Measurements from ENCODE around the gene APOC1.

APOC1 gene

GRCh38 chr19:44889830-44890365 is 24.5 kb upstream of the APOC1 start:
- no CpG with 5 or more reads among the region's 17 CpGs for WGBS (ENCODE audit: insufficient coverage, insufficient read length)
- Histone ChIP-seq H3K9me3 (ENCODE audit: control insufficient read depth, insufficient read depth, low read length) (no peaks in the 10 kb centered on the region), H3K36me3 (ENCODE audit: control insufficient read depth, insufficient read depth, low read length) (peaks cover 30% of the 10 kb centered on the region), H3K27ac (ENCODE audit: low read length) (no peak overlapping the region), H3K4me3 (ENCODE audit: low read length) (peak overlapping the region; percentile 1; the same call in 1 of the 2 replicates), H3K4me1 (ENCODE audit: control insufficient read depth, insufficient read depth, low read length) (no peaks in the 10 kb centered on the region), H3K27me3 (ENCODE audit: control insufficient read depth, insufficient read depth, low read length) (no peaks in the 10 kb centered on the region)
- DNase-seq (ENCODE audit: low read depth, low spot score), result no peak

- no peaks in the 10 kb centered on the region for H3K4me1 ChIP-seq (ENCODE audit: control insufficient read depth, insufficient read depth, low read length)
- no peaks in the 10 kb centered on the region for H3K9me3 ChIP-seq (ENCODE audit: control insufficient read depth, insufficient read depth, low read length)
- WGBS (ENCODE audit: insufficient coverage, insufficient read length), result no CpG with 5 or more reads among the region's 40 CpGs
- peaks cover 33% of the 10 kb centered on the region for H3K36me3 ChIP-seq (ENCODE audit: control insufficient read depth, insufficient read depth, low read length)
- H3K27ac ChIP-seq (ENCODE audit: low read length), result no peak overlapping the region
- DNase-seq (ENCODE audit: low read depth, low spot score), result peak; percentile 99
- H3K27me3 ChIP-seq (ENCODE audit: control insufficient read depth, insufficient read depth, low read length), result no peaks in the 10 kb centered on the region
- H3K4me3 ChIP-seq (ENCODE audit: low read length), result peak overlapping the region; percentile 1; the same call in 1 of the 2 replicates
These were observed 23.9 kb upstream of the APOC1 start for GRCh38 chr19:44890366-44891015.

GRCh38 chr19:44891016-44891882 is 23.2 kb upstream of the APOC1 start, which contains the start of gene TOMM40:
TOMM40 (plus strand) TSS chr19:44891254; CDS start chr19:44891416, 162 bp downstream.
- Histone ChIP-seq H3K9me3 (ENCODE audit: control insufficient read depth, insufficient read depth, low read length) (no peaks in the 10 kb centered on the region), H3K27ac (ENCODE audit: low read length) (no peak within 1 kb of the TSS), H3K4me1 (ENCODE audit: control insufficient read depth, insufficient read depth, low read length) (no peaks in the 10 kb centered on the region), H3K4me3 (ENCODE audit: low read length) (peak within 1 kb of the TSS; percentile 52), H3K36me3 (ENCODE audit: control insufficient read depth, insufficient read depth, low read length) (peaks cover 32% of the 10 kb centered on the region), H3K27me3 (ENCODE audit: control insufficient read depth, insufficient read depth, low read length) (no peaks in the 10 kb centered on the region)
- DNase-seq (ENCODE audit: low read depth, low spot score), result peak; percentile 99
- WGBS (ENCODE audit: insufficient coverage, insufficient read length), result no CpG with 5 or more reads among the region's 81 CpGs

GRCh38 chr19:44892932-44893331 is 21.5 kb upstream of the APOC1 start:
- H3K9me3 ChIP-seq (ENCODE audit: control insufficient read depth, insufficient read depth, low read length), result no peaks in the 10 kb centered on the region
- H3K4me1 ChIP-seq (ENCODE audit: control insufficient read depth, insufficient read depth, low read length), result no peaks in the 10 kb centered on the region
- no peak overlapping the region for H3K4me3 ChIP-seq (ENCODE audit: low read length)
- no peak overlapping the region for H3K27ac ChIP-seq (ENCODE audit: low read length)
- WGBS (ENCODE audit: insufficient coverage, insufficient read length), result no CpG with 5 or more reads among the region's 7 CpGs
- no peaks in the 10 kb centered on the region for H3K27me3 ChIP-seq (ENCODE audit: control insufficient read depth, insufficient read depth, low read length)
- peaks cover 36% of the 10 kb centered on the region for H3K36me3 ChIP-seq (ENCODE audit: control insufficient read depth, insufficient read depth, low read length)
- DNase-seq (ENCODE audit: low read depth, low spot score), result no peak

GRCh38 chr19:44893332-44894051 is 20.9 kb upstream of the APOC1 start:
- Histone ChIP-seq H3K27ac (ENCODE audit: low read length) (no peak overlapping the region), H3K4me1 (ENCODE audit: control insufficient read depth, insufficient read depth, low read length) (no peaks in the 10 kb centered on the region), H3K9me3 (ENCODE audit: control insufficient read depth, insufficient read depth, low read length) (no peaks in the 10 kb centered on the region), H3K36me3 (ENCODE audit: control insufficient read depth, insufficient read depth, low read length) (peaks cover 35% of the 10 kb centered on the region), H3K4me3 (ENCODE audit: low read length) (no peak overlapping the region), H3K27me3 (ENCODE audit: control insufficient read depth, insufficient read depth, low read length) (no peaks in the 10 kb centered on the region)
- DNase-seq (ENCODE audit: low read depth, low spot score), result no peak
- no CpG with 5 or more reads among the region's 18 CpGs for whole genome bisulfite sequencing (ENCODE audit: insufficient coverage, insufficient read length)

GRCh38 chr19:44894052-44894400 is 20.4 kb upstream of the APOC1 start:
- no peak for DNase-seq (ENCODE audit: low read depth, low spot score)
- peaks cover 35% of the 10 kb centered on the region for H3K36me3 ChIP-seq (ENCODE audit: control insufficient read depth, insufficient read depth, low read length)
- no peaks in the 10 kb centered on the region for H3K4me1 ChIP-seq (ENCODE audit: control insufficient read depth, insufficient read depth, low read length)
- H3K27me3 ChIP-seq (ENCODE audit: control insufficient read depth, insufficient read depth, low read length), result no peaks in the 10 kb centered on the region
- H3K9me3 ChIP-seq (ENCODE audit: control insufficient read depth, insufficient read depth, low read length), result no peaks in the 10 kb centered on the region
- H3K4me3 ChIP-seq (ENCODE audit: low read length), result no peak overlapping the region
- no CpG with 5 or more reads among the region's 6 CpGs for WGBS (ENCODE audit: insufficient coverage, insufficient read length)
- H3K27ac ChIP-seq (ENCODE audit: low read length), result no peak overlapping the region

GRCh38 chr19:44894946-44895345 is 19.5 kb upstream of the APOC1 start:
- H3K4me3 ChIP-seq (ENCODE audit: low read length), result no peak overlapping the region
- no peak for DNase-seq (ENCODE audit: low read depth, low spot score)
- no peak overlapping the region for H3K27ac ChIP-seq (ENCODE audit: low read length)
- no peaks in the 10 kb centered on the region for H3K27me3 ChIP-seq (ENCODE audit: control insufficient read depth, insufficient read depth, low read length)
- WGBS (ENCODE audit: insufficient coverage, insufficient read length), result no CpG with 5 or more reads among the region's 9 CpGs
- peaks cover 37% of the 10 kb centered on the region for H3K36me3 ChIP-seq (ENCODE audit: control insufficient read depth, insufficient read depth, low read length)
- no peaks in the 10 kb centered on the region for H3K4me1 ChIP-seq (ENCODE audit: control insufficient read depth, insufficient read depth, low read length)
- H3K9me3 ChIP-seq (ENCODE audit: control insufficient read depth, insufficient read depth, low read length), result no peaks in the 10 kb centered on the region

GRCh38 chr19:44897835-44898234 is 16.6 kb upstream of the APOC1 start:
- no peak overlapping the region for H3K4me3 ChIP-seq (ENCODE audit: low read length)
- peaks cover 52% of the 10 kb centered on the region for H3K36me3 ChIP-seq (ENCODE audit: control insufficient read depth, insufficient read depth, low read length)
- WGBS (ENCODE audit: insufficient coverage, insufficient read length), result no CpG with 5 or more reads among the region's 8 CpGs
- no peaks in the 10 kb centered on the region for H3K4me1 ChIP-seq (ENCODE audit: control insufficient read depth, insufficient read depth, low read length)
- no peaks in the 10 kb centered on the region for H3K9me3 ChIP-seq (ENCODE audit: control insufficient read depth, insufficient read depth, low read length)
- no peaks in the 10 kb centered on the region for H3K27me3 ChIP-seq (ENCODE audit: control insufficient read depth, insufficient read depth, low read length)
- no peak overlapping the region for H3K27ac ChIP-seq (ENCODE audit: low read length)
- no peak for DNase-seq (ENCODE audit: low read depth, low spot score)

- Histone ChIP-seq H3K36me3 (ENCODE audit: control insufficient read depth, insufficient read depth, low read length) (peaks cover 35% of the 10 kb centered on the region), H3K27ac (ENCODE audit: low read length) (no peak overlapping the region)
These were observed 13.8 kb upstream of the APOC1 start for GRCh38 chr19:44900328-44901244.

More at GRCh38 chr19:44900328-44901244, 13.8 kb upstream of the APOC1 start:
- Histone ChIP-seq H3K4me1 (ENCODE audit: control insufficient read depth, insufficient read depth, low read length) (peaks cover 2% of the 10 kb centered on the region; the same call in 1 of the 2 replicates), H3K27me3 (ENCODE audit: control insufficient read depth, insufficient read depth, low read length) (no peaks in the 10 kb centered on the region), H3K9me3 (ENCODE audit: control insufficient read depth, insufficient read depth, low read length) (no peaks in the 10 kb centered on the region), H3K4me3 (ENCODE audit: low read length) (no peak overlapping the region)
- WGBS (ENCODE audit: insufficient coverage, insufficient read length), result no CpG with 5 or more reads among the region's 19 CpGs
- DNase-seq (ENCODE audit: low read depth, low spot score), result no peak
